Sigmoid colon (tissue), 7 donors: ENCODE measurements around the gene CEP112. TPM values are rescaled to one million over a fixed set of nuclear protein-coding genes. Genes with fewer than 3 reads are reported as not detected.

Experiments used
- DNase-seq: peaks from one replicate; pipeline ENCODE4 v3.0.0-alpha.2; 2019
- H3K27ac ChIP-seq, 4 donors: fragments of 200-600 bp; sonication (generic); one replicate each; pipeline ENCODE4 v1.5.1; 2016 to 2019; ENCODE audit warnings: mild to moderate bottlenecking in 1 of 4
- H3K27me3 ChIP-seq, 3 donors: fragments of 200-600 bp; sonication (generic); one replicate each; pipeline ENCODE4 v1.5.1; 2019; ENCODE audit warnings: mild to moderate bottlenecking in 1 of 3
- H3K36me3 ChIP-seq, 4 donors: fragments of 200-600 bp; sonication (generic); one replicate each; pipeline ENCODE4 v1.5.1; 2016 to 2019
- H3K4me1 ChIP-seq, 4 donors: fragments of 200-600 bp; sonication (generic); one replicate each; pipeline ENCODE4 v1.5.1; 2017 to 2019
- H3K4me3 ChIP-seq, 4 donors: fragments of 200-600 bp; sonication (generic); one replicate each; pipeline ENCODE4 v1.5.1; 2017 to 2019; ENCODE audit warnings: mild to moderate bottlenecking in 2 of 4, moderate library complexity in 1 of 4
- H3K9me3 ChIP-seq, 4 donors: fragments of 200-600 bp in 3 of 4; sonication (generic) in 3 of 4; one replicate each; pipeline versions ENCODE4 v1.5.1 to v1.6.1; 2013 to 2019
- CTCF ChIP-seq, 4 experiments: fragments of 450-650 bp in 3 of 4; fragments of 200-600 bp in 1 of 4; IDR thresholded peaks; one replicate each; pipeline ENCODE4 v1.5.1; 2016 to 2019; ENCODE audit warnings: antibody characterized with exemption in 4 of 4, mild to moderate bottlenecking in 3 of 4, moderate library complexity in 2 of 4
- EP300 ChIP-seq, 4 donors: sonication (generic); formaldehyde crosslinking; IDR thresholded peaks; one replicate each; pipeline ENCODE4 v1.6.1; 2017; ENCODE audit warnings: antibody characterized with exemption in 4 of 4
- POLR2A ChIP-seq, 2 donors: fragments of 450-650 bp; IDR thresholded peaks; one replicate each; pipeline ENCODE4 v1.6.1; 2016; ENCODE audit warnings: antibody characterized with exemption in 2 of 2, mild to moderate bottlenecking in 2 of 2, moderate library complexity in 2 of 2
- POLR2AphosphoS5 ChIP-seq, 4 donors: sonication (generic); formaldehyde crosslinking; IDR thresholded peaks; one replicate each; pipeline ENCODE4 v1.6.1; 2017; ENCODE audit warnings: antibody characterized with exemption in 4 of 4
- WGBS, 2 donors: extraction: QIAGEN DNeasy Blood & Tissue Kit; methylation state at CpG; one replicate each; pipeline ENCODE4 v1.1.7; 2013; 5-methylcytosine and 5-hydroxymethylcytosine counted together
- intact Hi-C: fragments of 100-400 bp; cut with DNase I; formaldehyde crosslinking; loops from one replicate; pipeline ENCODE4 v1.15.1; 2023
- polyA plus RNA-seq, 3 donors: library from polyadenylated mRNA; stranded (reverse); fragments of 200-250 nt; gene quantifications; one replicate each; pipeline ENCODE4 v1.2.3, GENCODE V29; 2013
- total RNA-seq, 4 donors: library from RNA; depleted of rRNA; stranded (reverse); fragments of >200 nt; gene quantifications; one replicate each; pipeline ENCODE4 v1.1.0, GENCODE V29; 2016
- donor health status: healthy with polysubstance abuse.
- donor health status: Bipolar disorder and iron deficiency.
- donor health status: healthy.

Gene CEP112
- total and polyA plus RNA-seq, 7 donors = 0.92 to 29.1 (median 15.1) TPM

- intact Hi-C loops = no loop called here
- 79 to 84% methylated on average over 8 of the region's 8 CpGs for WGBS, 2 donors
- Histone ChIP-seq H3K9me3 (no peaks in the 10 kb centered on the region), H3K27ac (no peak overlapping the region), H3K4me3 (no peak overlapping the region), H3K36me3 (no peaks in the 10 kb centered on the region), H3K27me3 (no peaks in the 10 kb centered on the region), H3K4me1 (peaks cover 0 to 13% (median 5%) of the 10 kb centered on the region in 4 donors)
- no peak for DNase-seq
- TF ChIP-seq EP300 (IDR thresholded peaks at IDR 0.05) (no peak), CTCF (IDR thresholded peaks at IDR 0.05) (no peak), POLR2AphosphoS5 (IDR thresholded peaks at IDR 0.05) (no peak), POLR2A (IDR thresholded peaks at IDR 0.05) (no peak)
Measured at GRCh38 chr17:65633146-65633881, 558.6 kb downstream of the CEP112 start.

DNA sequence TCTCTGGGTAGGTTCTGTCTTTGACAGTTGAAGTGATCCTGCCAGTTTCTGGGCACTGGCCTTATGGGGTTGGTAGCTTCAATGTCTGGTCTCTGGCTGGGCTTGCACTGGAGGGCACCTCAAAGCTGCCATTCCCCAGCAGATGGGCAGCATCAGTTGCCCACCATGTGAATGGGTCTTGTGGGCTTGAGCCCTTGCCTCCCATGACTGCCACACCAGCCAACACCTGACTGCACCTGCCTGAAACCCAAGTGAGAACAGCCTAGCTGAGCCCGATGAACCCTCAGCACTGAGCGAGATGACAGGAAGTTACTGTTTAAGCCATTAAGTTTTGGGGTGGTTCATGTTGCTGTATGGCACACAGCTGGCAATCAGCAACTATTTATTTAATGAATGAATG is 561.4 kb downstream of the CEP112 start:
- H3K36me3 ChIP-seq = no peaks in the 10 kb centered on the region
- H3K9me3 ChIP-seq = no peaks in the 10 kb centered on the region
- WGBS, 2 donors = 38 to 79% methylated on average over 2 of the region's 2 CpGs
- intact Hi-C loops = no loop called here
- H3K4me3 ChIP-seq = no peak overlapping the region
- TF ChIP-seq CTCF (IDR thresholded peaks at IDR 0.05) (no peak), EP300 (IDR thresholded peaks at IDR 0.05) (no peak), POLR2A (IDR thresholded peaks at IDR 0.05) (no peak), POLR2AphosphoS5 (IDR thresholded peaks at IDR 0.05) (no peak)
- no peaks in the 10 kb centered on the region for H3K27me3 ChIP-seq
- peaks cover 0 to 28% (median 15%) of the 10 kb centered on the region in 4 donors for H3K4me1 ChIP-seq
- DNase-seq = no peak
- no peak overlapping the region for H3K27ac ChIP-seq

DNA sequence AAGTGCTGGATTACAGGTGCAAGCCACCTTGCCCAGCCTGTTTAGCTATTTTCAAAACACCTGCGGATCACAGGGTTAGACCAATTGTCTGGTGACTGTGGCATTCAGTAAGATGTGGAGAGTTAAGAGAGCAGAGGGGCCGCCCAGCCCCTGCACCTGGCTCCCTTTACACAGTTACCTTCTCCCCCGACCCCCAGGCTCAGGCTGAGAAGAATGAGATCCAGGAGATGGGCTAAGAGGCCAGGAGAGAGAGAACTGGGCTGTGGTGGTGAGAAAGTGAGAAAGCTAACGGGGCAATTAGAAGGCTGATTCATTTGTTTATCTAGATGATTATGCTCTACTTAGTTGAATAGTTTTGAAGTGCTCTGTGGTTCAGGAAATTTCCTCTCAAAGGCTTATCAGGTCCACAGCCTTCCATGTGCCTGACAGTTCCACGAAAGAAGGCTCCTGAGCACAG is 562.7 kb downstream of the CEP112 start:
- no peaks in the 10 kb centered on the region for H3K36me3 ChIP-seq
- no peak for DNase-seq
- H3K27me3 ChIP-seq = no peaks in the 10 kb centered on the region
- H3K27ac ChIP-seq = peak overlapping the region in 1 of 4 donors; percentile 60
- H3K4me3 ChIP-seq = no peak overlapping the region
- peaks cover 0 to 24% (median 12%) of the 10 kb centered on the region in 4 donors for H3K4me1 ChIP-seq
- H3K9me3 ChIP-seq = no peaks in the 10 kb centered on the region
- 57 to 72% methylated on average over 5 of the region's 5 CpGs for WGBS, 2 donors
- TF ChIP-seq POLR2AphosphoS5 (IDR thresholded peaks at IDR 0.05) = no peak
- TF ChIP-seq CTCF (IDR thresholded peaks at IDR 0.05) = no peak
- no peak for TF ChIP-seq POLR2A (IDR thresholded peaks at IDR 0.05)
- TF ChIP-seq EP300 (IDR thresholded peaks at IDR 0.05) = no peak
- intact Hi-C loops = loop anchor here (5.0 kb wide), 1 partner anchor 67 kb away; the partner anchor contains the start of gene AXIN2

GRCh38 chr17:65628644-65629036 is 563.3 kb downstream of the CEP112 start:
- 40 to 52% methylated on average over 8 of the region's 8 CpGs for WGBS, 2 donors
- no peaks in the 10 kb centered on the region for H3K36me3 ChIP-seq
- H3K27me3 ChIP-seq = no peaks in the 10 kb centered on the region
- H3K9me3 ChIP-seq = no peaks in the 10 kb centered on the region
- H3K4me3 ChIP-seq = no peak overlapping the region
- peak overlapping the region; percentile 17 to 60 (median 43) for H3K27ac ChIP-seq
- peaks cover 0 to 20% (median 12%) of the 10 kb centered on the region in 4 donors for H3K4me1 ChIP-seq
- intact Hi-C loops = loop anchor here (5.0 kb wide), 1 partner anchor 66 kb away; the partner anchor contains the start of gene AXIN2
- DNase-seq = no peak
- TF ChIP-seq EP300 (IDR thresholded peaks at IDR 0.05) (no peak), POLR2AphosphoS5 (IDR thresholded peaks at IDR 0.05) (no peak), CTCF (IDR thresholded peaks at IDR 0.05) (no peak), POLR2A (IDR thresholded peaks at IDR 0.05) (no peak)
